Vagina (tissue), 2 donors: ENCODE measurements around the gene SAXO2.
"Not testable (repeated sequence)": the region's sequence is repeated elsewhere in the genome, so short reads cannot be mapped to it uniquely, and the experiment has no call there.

Experiments
- CTCF ChIP-seq, 3 experiments: fragments of 450-650 bp in 2 of 3; fragments of 200-600 bp in 1 of 3; sonication (generic) in 1 of 3; IDR thresholded peaks; one replicate each; pipeline ENCODE4 v1.5.1; 2017 to 2019; ENCODE audit warnings: antibody characterized with exemption in 3 of 3, mild to moderate bottlenecking in 2 of 3, moderate library complexity in 2 of 3
- POLR2A ChIP-seq, 2 donors: fragments of 450-650 bp; IDR thresholded peaks; one replicate each; pipeline ENCODE4 v1.6.1; 2017; ENCODE audit warnings: antibody characterized with exemption in 2 of 2, mild to moderate bottlenecking in 2 of 2, moderate library complexity in 2 of 2

- TF ChIP-seq POLR2A, CTCF (IDR thresholded peaks at IDR 0.05): not testable (repeated sequence)
These were observed 46.5 kb upstream of the SAXO2 start for GRCh38 chr15:82216092-82216491.
